Omental fat pad (tissue), 4 donors: ENCODE results near the gene CUX1. TPM values are rescaled to one million over a fixed set of nuclear protein-coding genes. Genes with fewer than 3 reads are reported as not detected.

Source experiments
- ATAC-seq: fragments of 150-250 bp; one replicate; pipeline ENCODE4 v1.9.1; 2016; ENCODE audit warnings: mild to moderate bottlenecking, moderate library complexity; ENCODE audit not compliant: low FRiP score
- DNase-seq: peaks from one replicate; pipeline ENCODE4 v3.0.0-alpha.2; 2019; ENCODE audit warnings: low spot score
- CTCF ChIP-seq, 3 donors: fragments of 450-650 bp; IDR thresholded peaks; one replicate each; pipeline ENCODE4 v1.5.1; 2016 to 2017; ENCODE audit warnings: antibody characterized with exemption in 3 of 3, mild to moderate bottlenecking in 3 of 3, moderate library complexity in 2 of 3
- total RNA-seq, 4 donors: library from RNA; depleted of rRNA; stranded (reverse); fragments of >200 nt; gene quantifications; one replicate each; pipeline ENCODE4 v1.1.0, GENCODE V29; 2016

CUX1 gene
- total RNA-seq, 4 donors from 2014 or later: 67.6 to 141 (median 75.7) TPM

- no peak for ATAC-seq
- DNase-seq: no peak
- TF ChIP-seq CTCF (IDR thresholded peaks at IDR 0.05): no peak
These were observed 120.5 kb downstream of the CUX1 start for GRCh38 chr7:101937717-101938514.

GRCh38 chr7:101939136-101939695 lies 121.8 kb downstream of the CUX1 start:
- ATAC-seq (no peak), DNase-seq (no peak)
- TF ChIP-seq CTCF (IDR thresholded peaks at IDR 0.05): no peak

DNA sequence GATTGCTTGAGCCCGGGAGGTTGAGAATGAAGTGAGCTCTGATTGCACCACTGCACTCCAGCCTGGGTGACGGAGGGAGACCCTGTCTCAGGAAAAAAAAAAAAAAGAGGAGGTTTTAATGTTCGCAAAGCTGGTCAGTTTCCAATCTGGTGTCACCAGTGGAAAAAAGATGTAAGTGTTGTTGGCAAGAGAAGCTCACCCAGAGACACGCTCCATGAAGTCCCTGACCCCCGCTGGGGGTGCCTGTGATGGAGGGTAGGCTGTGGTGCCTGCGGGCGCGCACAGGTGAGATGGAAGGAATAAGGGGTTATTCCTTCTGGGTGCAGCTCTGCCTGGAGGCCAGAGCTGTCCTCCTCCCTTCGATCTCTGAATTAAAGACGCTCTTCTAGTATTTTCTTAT lies 122.7 kb downstream of the CUX1 start:
- DNase-seq (no peak), ATAC-seq (no peak)
- TF ChIP-seq CTCF (IDR thresholded peaks at IDR 0.05): no peak

- ATAC-seq: no peak
- no peak for TF ChIP-seq CTCF (IDR thresholded peaks at IDR 0.05)
- DNase-seq: no peak
These were observed 123.4 kb downstream of the CUX1 start for GRCh38 chr7:101940830-101941229.

DNA sequence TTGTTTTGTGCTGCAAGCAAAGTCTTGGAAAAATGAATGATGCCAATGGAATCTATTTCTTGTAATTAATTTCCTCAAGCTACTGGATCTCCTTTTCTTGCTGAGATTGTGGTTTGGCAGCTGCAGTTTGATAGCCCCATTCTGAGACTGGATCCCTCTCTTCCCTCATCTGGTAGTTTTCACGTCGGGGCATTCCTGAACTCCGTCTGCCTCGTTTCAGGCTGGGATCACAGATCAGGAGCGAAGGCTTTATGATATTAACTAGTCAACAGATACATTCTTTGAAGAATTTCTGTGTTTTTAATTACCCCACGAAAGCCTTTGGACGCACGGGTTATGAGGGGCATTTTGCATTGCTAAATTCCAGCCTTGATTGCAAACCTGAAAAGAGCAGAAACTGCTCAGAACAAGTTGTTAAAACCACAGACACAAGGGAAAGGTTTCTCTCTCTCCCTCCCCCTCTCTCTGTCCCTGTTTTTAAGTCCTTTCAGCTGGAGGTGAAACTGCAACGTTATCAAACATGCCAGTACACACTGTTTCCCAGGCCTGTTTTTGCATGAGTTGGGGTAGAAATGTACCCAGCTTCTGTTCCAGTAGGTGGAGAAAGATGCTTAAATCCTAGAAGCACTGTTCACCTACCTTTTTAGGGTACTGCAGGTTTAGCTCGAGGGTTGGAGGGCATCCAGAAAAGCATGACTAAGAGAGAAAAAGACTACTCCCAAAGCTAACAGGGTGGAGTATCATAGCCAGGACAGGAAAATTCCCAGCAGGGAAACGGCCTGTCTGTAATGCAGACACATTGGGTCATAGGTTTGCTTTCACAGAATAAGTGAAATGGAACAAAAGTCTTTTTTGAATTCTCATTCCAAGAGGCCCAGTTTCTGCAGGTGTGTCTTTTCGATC lies 124.3 kb downstream of the CUX1 start:
- no peak for TF ChIP-seq CTCF (IDR thresholded peaks at IDR 0.05)
- DNase-seq (no peak), ATAC-seq (peak; percentile 88)

- peak; percentile 58 for ATAC-seq
- no peak for DNase-seq
- TF ChIP-seq CTCF (IDR thresholded peaks at IDR 0.05): no peak
These were observed 125.3 kb downstream of the CUX1 start for GRCh38 chr7:101942603-101943210.
